Uterus (tissue), 4 donors: ENCODE measurements around the gene TMEM50A. TPM values are rescaled to one million over a fixed set of nuclear protein-coding genes. Genes with fewer than 3 reads are reported as not detected.
A peak's percentile ranks its signal among the peaks of the same experiment; 100 is the strongest.
"Not testable (repeated sequence)": the region's sequence is repeated elsewhere in the genome, so short reads cannot be mapped to it uniquely, and the experiment has no call there.

ENCODE experiments used
- DNase-seq, 2 donors: peaks; one replicate each; pipeline ENCODE4 v3.0.0-alpha.2; 2019 to 2020
- H3K27ac ChIP-seq, 2 donors: fragments of 200-600 bp; sonication (generic); 1 replicate in 1 of 2; 2 replicates in 1 of 2; pipeline ENCODE4 v1.5.1; 2016 to 2018
- H3K27me3 ChIP-seq, 2 donors: fragments of 200-600 bp; sonication (generic); one replicate each; pipeline ENCODE4 v1.5.1; 2018 to 2019; ENCODE audit warnings: control low read depth in 1 of 2
- H3K36me3 ChIP-seq, 2 donors: fragments of 200-600 bp; sonication (generic); one replicate each; pipeline ENCODE4 v1.5.1; 2019; ENCODE audit warnings: control low read depth in 1 of 2
- H3K4me1 ChIP-seq, 2 donors: fragments of 200-600 bp; sonication (generic); one replicate each; pipeline ENCODE4 v1.5.1; 2018 to 2019; ENCODE audit warnings: control low read depth in 1 of 2
- H3K4me3 ChIP-seq, 2 donors: fragments of 200-600 bp; sonication (generic); 1 replicate in 1 of 2; 2 replicates in 1 of 2; pipeline ENCODE4 v1.5.1; 2018 to 2019; ENCODE audit warnings: mild to moderate bottlenecking in 1 of 2
- H3K9me3 ChIP-seq, 2 donors: fragments of 200-600 bp; sonication (generic); one replicate each; pipeline ENCODE4 v1.5.1; 2019; ENCODE audit warnings: control low read depth in 1 of 2
- POLR2A ChIP-seq, 2 donors: fragments of 450-650 bp; IDR thresholded peaks; one replicate each; pipeline ENCODE4 v1.6.1; 2016; ENCODE audit warnings: antibody characterized with exemption in 2 of 2, mild to moderate bottlenecking in 1 of 2, moderate library complexity in 1 of 2
- intact Hi-C: fragments of 100-400 bp; cut with DNase I; formaldehyde crosslinking; loops from one replicate; pipeline ENCODE4 v1.15.1; 2023; ENCODE audit warnings: low total_unique reads
- total RNA-seq, 4 donors: library from RNA; depleted of rRNA in 3 of 4; stranded (reverse); fragments of >200 nt in 3 of 4; gene quantifications; one replicate each; pipeline versions ENCODE4 v1.1.0 to v1.2.4, GENCODE V29; 2014 to 2023
- TF ChIP-seq, protein P1 (sequence below), 4 experiments: fragments of 200-600 bp in 2 of 4; fragments of 450-650 bp in 2 of 4; sonication (generic) in 2 of 4; IDR thresholded peaks; one replicate each; pipeline ENCODE4 v1.5.1; 2016 to 2019; ENCODE audit warnings: antibody characterized with exemption in 4 of 4, mild to moderate bottlenecking in 2 of 4, moderate library complexity in 1 of 4
- donor health status: DM: yes; HTN: yes; CAD: no.

The TMEM50A gene
- total RNA-seq, 4 donors from 2014 or later: 15.6 to 92.4 (median 66.7) TPM

DNA sequence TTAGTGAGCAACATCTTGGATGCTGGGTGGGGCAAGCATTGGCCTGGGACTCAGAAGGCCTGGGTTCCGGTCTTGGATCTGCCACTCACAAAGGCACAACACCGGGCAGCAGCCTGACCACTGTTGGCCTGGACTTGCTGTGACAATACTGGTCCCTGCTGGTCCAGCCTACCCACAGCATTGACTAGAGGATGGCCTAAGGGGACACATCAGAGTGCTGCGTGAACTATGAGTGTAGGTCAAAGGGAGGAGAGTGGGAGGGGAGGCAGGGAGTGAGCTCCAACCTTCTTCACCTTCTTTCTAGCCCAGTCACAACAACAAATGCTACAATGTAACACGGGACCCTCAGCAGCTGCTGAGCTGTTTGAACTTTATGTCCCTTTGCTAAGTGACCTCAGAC is 31.1 kb downstream of the TMEM50A start:
- intact Hi-C loops: no loop called here
- no peak for DNase-seq
- H3K36me3 ChIP-seq: no peaks in the 10 kb centered on the region
- H3K4me1 ChIP-seq: no peaks in the 10 kb centered on the region
- no peak overlapping the region for H3K4me3 ChIP-seq
- no peaks in the 10 kb centered on the region for H3K27me3 ChIP-seq
- no peaks in the 10 kb centered on the region for H3K9me3 ChIP-seq
- H3K27ac ChIP-seq: no peak overlapping the region
- TF ChIP-seq POLR2A (IDR thresholded peaks at IDR 0.05): no peak
- TF ChIP-seq, protein P1, sequence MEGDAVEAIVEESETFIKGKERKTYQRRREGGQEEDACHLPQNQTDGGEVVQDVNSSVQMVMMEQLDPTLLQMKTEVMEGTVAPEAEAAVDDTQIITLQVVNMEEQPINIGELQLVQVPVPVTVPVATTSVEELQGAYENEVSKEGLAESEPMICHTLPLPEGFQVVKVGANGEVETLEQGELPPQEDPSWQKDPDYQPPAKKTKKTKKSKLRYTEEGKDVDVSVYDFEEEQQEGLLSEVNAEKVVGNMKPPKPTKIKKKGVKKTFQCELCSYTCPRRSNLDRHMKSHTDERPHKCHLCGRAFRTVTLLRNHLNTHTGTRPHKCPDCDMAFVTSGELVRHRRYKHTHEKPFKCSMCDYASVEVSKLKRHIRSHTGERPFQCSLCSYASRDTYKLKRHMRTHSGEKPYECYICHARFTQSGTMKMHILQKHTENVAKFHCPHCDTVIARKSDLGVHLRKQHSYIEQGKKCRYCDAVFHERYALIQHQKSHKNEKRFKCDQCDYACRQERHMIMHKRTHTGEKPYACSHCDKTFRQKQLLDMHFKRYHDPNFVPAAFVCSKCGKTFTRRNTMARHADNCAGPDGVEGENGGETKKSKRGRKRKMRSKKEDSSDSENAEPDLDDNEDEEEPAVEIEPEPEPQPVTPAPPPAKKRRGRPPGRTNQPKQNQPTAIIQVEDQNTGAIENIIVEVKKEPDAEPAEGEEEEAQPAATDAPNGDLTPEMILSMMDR (IDR thresholded peaks at IDR 0.05): no peak

DNA sequence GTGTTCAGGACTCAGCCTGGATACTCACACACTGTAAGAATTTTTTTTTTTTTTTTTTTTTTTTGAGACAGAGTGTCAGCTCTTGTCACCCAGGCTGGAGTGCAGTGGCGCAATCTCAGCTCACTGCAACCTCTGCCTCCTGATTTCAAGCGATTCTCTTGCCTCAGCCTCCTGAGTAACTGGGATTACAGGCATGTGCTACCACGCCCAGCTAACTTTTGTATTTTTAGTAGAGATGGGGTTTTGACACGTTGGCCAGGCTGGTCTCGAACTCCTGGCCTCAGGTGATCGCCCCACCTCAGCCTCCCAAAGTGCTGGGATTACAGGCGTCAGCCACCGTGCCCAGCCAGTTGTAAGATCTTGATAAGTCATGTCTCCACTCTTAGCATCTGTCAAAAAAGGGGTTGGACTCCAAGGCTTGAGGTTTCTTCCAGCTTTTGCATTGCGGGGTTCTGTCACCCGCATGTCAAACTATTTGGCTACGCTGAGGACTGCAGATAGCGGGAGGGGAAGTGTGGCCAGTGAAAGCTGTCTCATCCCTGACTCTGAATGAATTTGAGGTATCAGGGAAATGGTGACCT is 31.6 kb downstream of the TMEM50A start:
- DNase-seq, H3K36me3 ChIP-seq, H3K9me3 ChIP-seq, H3K4me1 ChIP-seq, H3K27ac ChIP-seq, H3K27me3 ChIP-seq, intact Hi-C loops, H3K4me3 ChIP-seq: not testable (repeated sequence)

DNA sequence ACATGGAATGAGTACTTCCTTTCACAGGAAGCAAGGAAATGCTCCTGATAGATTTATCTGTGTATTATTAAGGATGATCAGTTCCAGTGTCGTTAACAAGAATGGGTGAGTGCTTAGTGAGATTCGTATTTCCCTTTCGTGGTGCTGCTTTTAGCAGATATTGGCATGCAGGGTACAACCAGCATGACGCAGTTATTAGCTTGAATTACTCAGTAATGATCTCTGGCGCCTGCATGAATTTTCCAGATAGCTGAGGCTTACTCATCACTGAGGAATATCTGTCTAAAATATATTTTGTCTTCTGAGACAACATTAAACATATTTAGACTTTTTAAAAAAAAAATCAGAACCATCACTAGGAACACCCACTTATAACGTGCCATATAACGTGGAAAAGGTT is 33.6 kb downstream of the TMEM50A start:
- H3K4me1 ChIP-seq, H3K4me3 ChIP-seq, H3K36me3 ChIP-seq, H3K27me3 ChIP-seq, intact Hi-C loops, H3K9me3 ChIP-seq: not testable (repeated sequence)
- peak overlapping the region in 1 of 2 donors; percentile 4 for H3K27ac ChIP-seq
- peak in 1 of 2 donors; percentile 18 for DNase-seq

DNA sequence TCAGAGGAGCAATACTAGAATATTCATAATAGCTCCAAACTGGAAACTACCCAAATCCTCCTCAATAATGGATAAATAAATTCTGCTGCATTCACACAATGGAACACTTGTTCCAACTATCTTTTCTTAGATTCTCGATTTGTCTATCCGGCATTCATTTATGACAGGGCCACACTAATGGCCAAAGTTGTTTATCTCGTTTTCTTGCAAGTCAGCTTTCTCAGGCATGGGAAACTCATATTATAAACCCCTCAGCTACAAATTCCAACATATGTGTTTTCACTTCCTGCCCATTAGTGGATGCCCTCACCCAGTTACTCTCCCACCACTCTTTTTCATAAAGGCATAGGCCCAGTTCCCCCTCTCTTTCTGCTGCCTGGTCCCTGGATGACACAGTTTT is 40.2 kb downstream of the TMEM50A start:
- DNase-seq, H3K4me1 ChIP-seq, H3K4me3 ChIP-seq, H3K27me3 ChIP-seq, H3K9me3 ChIP-seq, H3K36me3 ChIP-seq, H3K27ac ChIP-seq, intact Hi-C loops: not testable (repeated sequence)

DNA sequence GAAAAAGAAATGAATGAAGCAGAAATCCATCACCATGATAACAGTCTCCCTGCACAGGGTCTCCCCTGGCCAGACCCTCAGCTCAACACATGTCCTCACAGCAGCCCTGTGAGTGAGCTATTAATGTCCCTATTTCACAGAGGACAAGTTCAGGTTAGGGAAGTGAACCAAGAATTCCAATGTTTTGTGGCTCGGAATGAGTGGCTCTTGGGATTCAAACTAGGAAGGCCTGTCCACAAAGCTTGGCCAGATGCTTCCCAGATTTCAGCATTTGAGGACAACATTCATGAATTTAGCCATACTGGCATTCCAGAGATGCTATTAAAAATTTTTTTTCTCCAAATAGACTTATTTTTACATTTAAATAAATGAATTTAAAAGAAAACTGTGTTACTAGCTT is 44.4 kb downstream of the TMEM50A start:
- intact Hi-C loops, H3K9me3 ChIP-seq, H3K36me3 ChIP-seq, DNase-seq, H3K4me3 ChIP-seq, H3K27ac ChIP-seq, H3K27me3 ChIP-seq, H3K4me1 ChIP-seq: not testable (repeated sequence)

DNA sequence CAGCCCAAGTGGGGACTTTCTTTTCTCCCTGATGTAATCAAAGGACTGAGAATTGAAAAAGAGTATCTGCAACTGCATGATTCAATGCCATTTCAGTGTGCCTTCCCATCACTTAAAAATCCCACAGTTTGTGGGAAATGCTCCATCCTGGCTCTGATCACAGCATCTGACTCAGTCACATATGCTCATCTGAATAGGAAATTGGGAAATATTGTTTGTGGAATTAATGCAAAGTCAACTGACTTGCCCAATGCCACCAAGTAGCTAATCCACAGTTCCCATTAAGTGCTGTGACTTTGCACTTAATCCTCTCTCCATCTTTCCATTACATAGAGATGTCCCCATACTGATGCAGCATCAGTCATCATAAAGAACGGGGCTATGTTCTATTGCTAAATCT is 45.0 kb downstream of the TMEM50A start:
- DNase-seq, intact Hi-C loops, H3K9me3 ChIP-seq, H3K27ac ChIP-seq, H3K36me3 ChIP-seq, H3K4me3 ChIP-seq, H3K27me3 ChIP-seq, H3K4me1 ChIP-seq: not testable (repeated sequence)

DNA sequence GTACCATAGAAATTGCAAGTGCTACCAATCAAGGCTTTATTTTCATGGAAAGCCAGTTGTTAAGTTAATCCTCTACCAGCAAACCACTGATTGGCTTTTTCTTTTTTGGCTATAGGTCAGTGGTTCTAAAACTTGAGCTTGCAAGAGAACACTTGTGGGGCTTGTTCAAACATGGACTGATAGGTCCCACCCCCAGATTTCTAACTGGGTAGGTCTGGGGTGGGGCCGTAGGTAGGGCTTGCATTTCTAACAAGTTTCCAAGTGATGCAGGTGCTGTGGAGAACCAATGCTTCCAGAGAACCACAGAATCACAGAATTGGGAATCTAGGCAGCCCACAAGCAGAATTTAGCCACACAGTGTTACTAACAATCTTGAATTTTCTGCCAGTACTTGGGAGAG is 45.7 kb downstream of the TMEM50A start:
- H3K36me3 ChIP-seq, H3K4me3 ChIP-seq, intact Hi-C loops, H3K4me1 ChIP-seq, H3K27ac ChIP-seq, H3K9me3 ChIP-seq, DNase-seq, H3K27me3 ChIP-seq: not testable (repeated sequence)

DNA sequence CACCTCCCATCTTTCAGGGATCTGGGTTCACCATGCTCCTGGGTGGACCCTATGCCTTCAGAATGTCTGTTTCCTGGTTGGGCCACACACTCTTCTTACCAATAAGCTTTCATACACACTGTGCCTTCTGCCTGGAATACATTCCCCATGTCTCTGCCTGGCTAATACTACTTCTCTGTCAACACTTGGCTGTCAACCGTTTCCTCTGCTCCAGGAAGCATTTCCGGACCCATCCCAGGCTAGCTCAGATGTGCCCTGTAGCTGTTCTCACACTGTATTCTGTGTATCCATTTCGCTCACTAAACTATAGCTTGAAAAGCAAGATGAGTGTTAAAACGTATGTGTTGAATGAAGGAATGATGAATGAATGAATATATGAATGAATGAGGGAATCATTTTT is 49.0 kb downstream of the TMEM50A start:
- H3K4me3 ChIP-seq, H3K4me1 ChIP-seq, H3K9me3 ChIP-seq, DNase-seq, H3K36me3 ChIP-seq, H3K27ac ChIP-seq, intact Hi-C loops, H3K27me3 ChIP-seq: not testable (repeated sequence)

DNA sequence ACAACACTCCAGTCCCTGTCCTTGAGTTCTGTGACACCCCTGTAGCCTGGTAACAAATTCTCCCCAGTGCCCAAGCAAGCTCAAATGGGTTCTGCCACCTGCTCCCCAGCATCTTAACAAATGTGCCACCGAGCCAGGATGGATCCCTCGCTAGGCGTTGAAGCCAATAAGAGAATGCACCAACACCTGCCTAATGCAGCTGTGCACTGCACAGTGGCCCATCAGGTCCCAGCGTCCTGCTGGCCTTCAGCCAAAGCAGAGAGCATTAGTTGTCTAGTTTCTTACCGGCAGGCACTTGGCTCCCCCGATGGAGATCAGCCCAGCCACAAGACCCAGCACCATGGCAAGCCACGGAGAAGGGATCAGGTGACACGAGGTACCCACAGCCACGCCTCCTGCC is 50.6 kb downstream of the TMEM50A start:
- H3K9me3 ChIP-seq, intact Hi-C loops, H3K27me3 ChIP-seq, H3K36me3 ChIP-seq, H3K4me1 ChIP-seq, DNase-seq, H3K4me3 ChIP-seq, H3K27ac ChIP-seq: not testable (repeated sequence)

DNA sequence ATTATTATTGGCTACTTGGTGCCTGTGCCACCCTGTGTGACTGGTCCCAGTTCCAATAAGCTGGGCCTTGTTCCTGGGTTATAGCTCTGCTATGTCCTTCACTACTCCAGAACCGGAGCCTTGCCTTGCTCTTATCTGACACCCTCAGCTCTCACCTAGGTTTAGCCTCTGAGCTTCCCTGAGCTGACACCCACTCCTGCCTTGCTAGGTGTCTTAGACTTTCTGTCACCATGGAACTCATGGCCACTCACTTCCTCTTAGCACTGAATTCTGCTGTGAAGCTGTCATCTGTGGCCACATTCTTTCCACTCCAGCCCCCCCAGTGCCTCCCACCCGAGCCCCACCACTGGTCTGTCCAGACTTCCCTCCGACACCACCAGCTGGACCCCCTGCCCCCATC is 51.6 kb downstream of the TMEM50A start:
- H3K36me3 ChIP-seq, H3K4me1 ChIP-seq, H3K27ac ChIP-seq, H3K9me3 ChIP-seq, H3K4me3 ChIP-seq, DNase-seq, intact Hi-C loops, H3K27me3 ChIP-seq: not testable (repeated sequence)
